ENCODE data around the gene TLN1. TPM values are rescaled to one million over a fixed set of nuclear protein-coding genes. Genes with fewer than 3 reads are reported as not detected.

The TLN1 gene
- total and polyA plus RNA-seq, 2 of the 8 experiments (the other 6 are each of a cell fraction or from before 2014, with no cell fraction given) = 28.1 to 90.1 TPM

- no peaks in the 10 kb centered on the region for H3K27me3 ChIP-seq (replicated peaks in 1 of 4; ENCODE audit: control insufficient read depth in 3 of 4, extremely low read depth in 1 of 4, insufficient read depth in 3 of 4, low read length in 3 of 4)
- H2BK120ac ChIP-seq (replicated peaks; ENCODE audit: low read depth, low read length) = no peak overlapping the region
- no peak overlapping the region for H2BK5ac ChIP-seq (ENCODE audit: low read depth, low read length)
- H4K5ac ChIP-seq (ENCODE audit: insufficient read length, low read depth, low read length) = no peak overlapping the region
- H2BK12ac ChIP-seq (ENCODE audit: low read depth, low read length) = no peak overlapping the region
- no peak overlapping the region for H2AFZ ChIP-seq (ENCODE audit: low read length)
- H3K27ac ChIP-seq (ENCODE audit: low read depth, low read length) = no peak overlapping the region
- no peak overlapping the region for H2BK15ac ChIP-seq (ENCODE audit: low read length)
- H2BK20ac ChIP-seq (ENCODE audit: low read length) = no peak overlapping the region
- H3K9me3 ChIP-seq (ENCODE audit: insufficient read depth in 2 of 2, low read depth in 1 of 2, low read length in 1 of 2) = no peaks in the 10 kb centered on the region
- H3K4me3 ChIP-seq (ENCODE audit: extremely low read depth in 1 of 4, insufficient read depth in 2 of 4, low read depth in 3 of 4, low read length in 4 of 4) = no peak overlapping the region
- H3K79me2 ChIP-seq (ENCODE audit: control insufficient read depth in 1 of 2, insufficient read depth in 2 of 2, low read length in 2 of 2) = no peaks in the 10 kb centered on the region
- H2AK5ac ChIP-seq (ENCODE audit: low read depth, low read length) = no peak overlapping the region
- no peak overlapping the region for H3K14ac ChIP-seq (ENCODE audit: insufficient read length)
- no peak overlapping the region for H3K18ac ChIP-seq (ENCODE audit: extremely low read depth, low read length)
- ChIA-PET POLR2A (ENCODE audit: partially characterized antibody) (interaction anchor here (1.1 to 10.5 kb wide), 2 partner anchors 13 to 21 kb away, joined by 3 to 51 read pairs; no protein-coding TSS in a partner anchor), CTCF (ENCODE audit: partially characterized antibody) (interaction anchor here (0.5 to 13.8 kb wide), 7 partner anchors 9 to 186 kb away, joined by 3 to 199 read pairs (median 20); partner anchors contain the start of genes ARHGEF39, CCDC107, CREB3 and RMRP)
- DNase-seq (ENCODE audit: low read depth in 1 of 2, low spot score in 2 of 2) (no peak), FAIRE-seq (no peak)
- H3K4ac ChIP-seq (replicated peaks; ENCODE audit: insufficient read length, low read depth, low read length) = no peak overlapping the region
- H3K23ac ChIP-seq (ENCODE audit: insufficient read length) = no peak overlapping the region
- WGBS, 2 experiments (ENCODE audit: extremely low coverage in 1 of 2, insufficient coverage in 1 of 2, insufficient read length in 1 of 2, insufficient replicate concordance in 2 of 2, low coverage in 1 of 2, low lambda C conversion rate in 2 of 2, missing lambda C conversion rate in 1 of 2) = 90% methylated on average over 6 of the region's 6 CpGs; no CpG with 5 or more reads in 1 of the 2 experiments
- no peak overlapping the region for H4K91ac ChIP-seq (replicated peaks; ENCODE audit: insufficient read length, low read length)
- H3K9ac ChIP-seq (replicated peaks in 1 of 4; ENCODE audit: extremely low read depth in 1 of 4, low read depth in 3 of 4, low read length in 3 of 4) = no peak overlapping the region
- H3K36me3 ChIP-seq (ENCODE audit: control insufficient read depth in 2 of 4, insufficient read depth in 4 of 4, low read length in 3 of 4) = peaks cover 28 to 86% (median 59%) of the 10 kb centered on the region in 4 experiments; a peak in 7 of 8 replicates
- H3K23me2 ChIP-seq (ENCODE audit: low read depth, low read length) = no peaks in the 10 kb centered on the region
- no peak overlapping the region for H3K56ac ChIP-seq (replicated peaks; ENCODE audit: insufficient read length, low read depth, low read length)
- H4K8ac ChIP-seq (ENCODE audit: extremely low read depth, insufficient read depth, low read length) = no peak overlapping the region
- H3K79me1 ChIP-seq (ENCODE audit: low read depth, low read length) = peaks cover 3% of the 10 kb centered on the region; the same call in 1 of the 2 replicates
- H3K4me2 ChIP-seq (ENCODE audit: insufficient read depth in 1 of 2, low read depth in 2 of 2, low read length in 2 of 2) = no peak overlapping the region
- no peaks in the 10 kb centered on the region for H3K4me1 ChIP-seq (replicated peaks in 1 of 4; ENCODE audit: control insufficient read depth in 3 of 4, insufficient read depth in 4 of 4, low read length in 3 of 4)
- H4K20me1 ChIP-seq (replicated peaks in 1 of 2; ENCODE audit: control insufficient read depth in 1 of 2, insufficient read depth in 2 of 2, low read length in 2 of 2) = peaks cover 0 to 2% of the 10 kb centered on the region in 2 experiments
- TF ChIP-seq SP1 (IDR thresholded peaks at IDR 0.05; ENCODE audit: low read depth, low read length) (no peak), MAX (IDR thresholded peaks at IDR 0.05) (no peak), TBP (IDR thresholded peaks at IDR 0.05; ENCODE audit: low read depth, low read length) (no peak), FOSL1 (IDR thresholded peaks at IDR 0.05; ENCODE audit: insufficient read depth, low read depth, low read length) (no peak), CTBP2 (IDR thresholded peaks at IDR 0.05; ENCODE audit: borderline replicate concordance, insufficient read depth, insufficient read length, low read length) (no peak), RBBP5 (IDR thresholded peaks at IDR 0.05; ENCODE audit: borderline replicate concordance, low read depth, low read length) (no peak), POU5F1 (IDR thresholded peaks at IDR 0.05; ENCODE audit: low read depth, low read length) (no peak), SRF (IDR thresholded peaks at IDR 0.05; ENCODE audit: low read depth, low read length) (no peak), PHF8 (conservative IDR thresholded peaks at IDR 0.05; ENCODE audit: low read depth, low read length) (no peak), BACH1 (IDR thresholded peaks at IDR 0.05; ENCODE audit: low read length) (no peak), EGR1 (IDR thresholded peaks at IDR 0.05; ENCODE audit: borderline replicate concordance, low read depth, low read length) (no peak), NRF1 (IDR thresholded peaks at IDR 0.05; ENCODE audit: low read depth, low read length) (no peak), RNF2 (IDR thresholded peaks at IDR 0.05; ENCODE audit: borderline replicate concordance, low read depth, low read length, missing control alignments, poor library complexity, severe bottlenecking) (no peak), CHD1 (IDR thresholded peaks at IDR 0.05; ENCODE audit: low read depth, low read length) (no peak)
These were observed 17.9 kb downstream of the TLN1 start for GRCh38 chr9:35714123-35714522.
